ENCODE results near the gene SPEM2.

SPEM2 gene

GRCh38 chr17:7408252-7408727 is 17.1 kb upstream of the SPEM2 start:
- Histone ChIP-seq H3K4me2 (ENCODE audit: low read length) (no peak overlapping the region), H3K27ac (ENCODE audit: low read depth, low read length) (no peak overlapping the region), H3K4me1 (ENCODE audit: control insufficient read depth in 1 of 2, insufficient read depth in 2 of 2, low read length in 2 of 2) (peaks cover under 1 to 7% of the 10 kb centered on the region in 2 experiments), H3K79me1 (ENCODE audit: low read length) (peaks cover 11% of the 10 kb centered on the region), H3K18ac (ENCODE audit: low read length) (no peak overlapping the region), H4K8ac (ENCODE audit: low read depth, low read length) (no peak overlapping the region), H3K27me3 (ENCODE audit: insufficient read depth, low read length) (no peaks in the 10 kb centered on the region), H3K9me3 (ENCODE audit: insufficient read depth, low read depth, low read length) (no peaks in the 10 kb centered on the region), H2AFZ (ENCODE audit: insufficient read depth, low read length, poor library complexity) (no peak overlapping the region), H3K36me3 (ENCODE audit: control insufficient read depth in 1 of 2, insufficient read depth in 2 of 2, low read length in 2 of 2) (peaks cover 17 to 18% of the 10 kb centered on the region in 2 experiments), H2AK5ac (ENCODE audit: low read length) (no peak overlapping the region), H3K4me3 (ENCODE audit: low read depth, low read length) (no peak overlapping the region), H2BK120ac (ENCODE audit: insufficient read depth, low read length, poor library complexity) (no peak overlapping the region), H2BK12ac (ENCODE audit: low read length) (no peak overlapping the region), H4K91ac (ENCODE audit: low read depth, low read length) (no peak overlapping the region), H3K14ac (ENCODE audit: low read length) (no peak overlapping the region), H4K12ac (ENCODE audit: low read depth, low read length) (no peak overlapping the region), H3K23ac (ENCODE audit: low read length) (no peak overlapping the region), H3K9ac (ENCODE audit: low read length) (no peak overlapping the region), H2BK5ac (ENCODE audit: low read depth, low read length, poor library complexity) (no peak overlapping the region), H3K4ac (ENCODE audit: low read depth, low read length) (no peak overlapping the region), H3K79me2 (ENCODE audit: control insufficient read depth, insufficient read depth, low read length, poor library complexity) (peaks cover 3% of the 10 kb centered on the region)
- peak; percentile 85 to 89 for DNase-seq
- no CpG with 5 or more reads among the region's 58 CpGs for WGBS (ENCODE audit: extremely low coverage, insufficient coverage, insufficient read length)

GRCh38 chr17:7408863-7409262 is 16.6 kb upstream of the SPEM2 start:
- H2BK5ac ChIP-seq (ENCODE audit: low read depth, low read length, poor library complexity): no peak overlapping the region
- H3K4ac ChIP-seq (ENCODE audit: low read depth, low read length): no peak overlapping the region
- DNase-seq: no peak
- H3K14ac ChIP-seq (ENCODE audit: low read length): no peak overlapping the region
- no peak overlapping the region for H2BK12ac ChIP-seq (ENCODE audit: low read length)
- H3K23ac ChIP-seq (ENCODE audit: low read length): no peak overlapping the region
- H4K91ac ChIP-seq (ENCODE audit: low read depth, low read length): no peak overlapping the region
- H3K9me3 ChIP-seq (ENCODE audit: insufficient read depth, low read depth, low read length): no peaks in the 10 kb centered on the region
- H3K27ac ChIP-seq (ENCODE audit: low read depth, low read length): no peak overlapping the region
- H3K79me2 ChIP-seq (ENCODE audit: control insufficient read depth, insufficient read depth, low read length, poor library complexity): peaks cover 3% of the 10 kb centered on the region
- H3K9ac ChIP-seq (ENCODE audit: low read length): no peak overlapping the region
- no peak overlapping the region for H2AFZ ChIP-seq (ENCODE audit: insufficient read depth, low read length, poor library complexity)
- H4K12ac ChIP-seq (ENCODE audit: low read depth, low read length): no peak overlapping the region
- H3K4me1 ChIP-seq (ENCODE audit: control insufficient read depth in 1 of 2, insufficient read depth in 2 of 2, low read length in 2 of 2): peaks cover 0 to 7% of the 10 kb centered on the region in 2 experiments
- H3K79me1 ChIP-seq (ENCODE audit: low read length): peaks cover 7% of the 10 kb centered on the region
- no peak overlapping the region for H3K18ac ChIP-seq (ENCODE audit: low read length)
- no CpG with 5 or more reads among the region's 6 CpGs for WGBS (ENCODE audit: extremely low coverage, insufficient coverage, insufficient read length)
- H2BK120ac ChIP-seq (ENCODE audit: insufficient read depth, low read length, poor library complexity): no peak overlapping the region
- H3K27me3 ChIP-seq (ENCODE audit: insufficient read depth, low read length): no peaks in the 10 kb centered on the region
- H2AK5ac ChIP-seq (ENCODE audit: low read length): no peak overlapping the region
- no peak overlapping the region for H3K4me3 ChIP-seq (ENCODE audit: low read depth, low read length)
- no peak overlapping the region for H4K8ac ChIP-seq (ENCODE audit: low read depth, low read length)
- peaks cover 17 to 18% of the 10 kb centered on the region in 2 experiments for H3K36me3 ChIP-seq (ENCODE audit: control insufficient read depth in 1 of 2, insufficient read depth in 2 of 2, low read length in 2 of 2)
- H3K4me2 ChIP-seq (ENCODE audit: low read length): no peak overlapping the region

- no peak overlapping the region for H3K4me2 ChIP-seq (ENCODE audit: low read length)
- peaks cover 4% of the 10 kb centered on the region for H3K79me1 ChIP-seq (ENCODE audit: low read length)
- H3K9me3 ChIP-seq (ENCODE audit: insufficient read depth, low read depth, low read length): no peaks in the 10 kb centered on the region
- H4K8ac ChIP-seq (ENCODE audit: low read depth, low read length): no peak overlapping the region
- H2AFZ ChIP-seq (ENCODE audit: insufficient read depth, low read length, poor library complexity): no peak overlapping the region
- no peak overlapping the region for H2BK12ac ChIP-seq (ENCODE audit: low read length)
- no peak overlapping the region for H3K14ac ChIP-seq (ENCODE audit: low read length)
- H3K18ac ChIP-seq (ENCODE audit: low read length): no peak overlapping the region
- peaks cover 0 to 7% of the 10 kb centered on the region in 2 experiments for H3K4me1 ChIP-seq (ENCODE audit: control insufficient read depth in 1 of 2, insufficient read depth in 2 of 2, low read length in 2 of 2)
- H2AK5ac ChIP-seq (ENCODE audit: low read length): no peak overlapping the region
- H3K27ac ChIP-seq (ENCODE audit: low read depth, low read length): no peak overlapping the region
- H2BK120ac ChIP-seq (ENCODE audit: insufficient read depth, low read length, poor library complexity): no peak overlapping the region
- no peak overlapping the region for H3K4me3 ChIP-seq (ENCODE audit: low read depth, low read length)
- H3K79me2 ChIP-seq (ENCODE audit: control insufficient read depth, insufficient read depth, low read length, poor library complexity): peaks cover 2% of the 10 kb centered on the region
- no peak overlapping the region for H2BK5ac ChIP-seq (ENCODE audit: low read depth, low read length, poor library complexity)
- H3K4ac ChIP-seq (ENCODE audit: low read depth, low read length): no peak overlapping the region
- H3K36me3 ChIP-seq (ENCODE audit: control insufficient read depth in 1 of 2, insufficient read depth in 2 of 2, low read length in 2 of 2): peaks cover 18 to 23% of the 10 kb centered on the region in 2 experiments
- DNase-seq: no peak
- no peaks in the 10 kb centered on the region for H3K27me3 ChIP-seq (ENCODE audit: insufficient read depth, low read length)
- no peak overlapping the region for H4K12ac ChIP-seq (ENCODE audit: low read depth, low read length)
- WGBS (ENCODE audit: extremely low coverage, insufficient coverage, insufficient read length): no CpG with 5 or more reads among the region's 6 CpGs
- no peak overlapping the region for H3K9ac ChIP-seq (ENCODE audit: low read length)
- H3K23ac ChIP-seq (ENCODE audit: low read length): no peak overlapping the region
- no peak overlapping the region for H4K91ac ChIP-seq (ENCODE audit: low read depth, low read length)
Measured at GRCh38 chr17:7409716-7410115, 15.7 kb upstream of the SPEM2 start.

GRCh38 chr17:7410634-7411426 is 14.6 kb upstream of the SPEM2 start:
- no peak overlapping the region for H2BK5ac ChIP-seq (ENCODE audit: low read depth, low read length, poor library complexity)
- no peaks in the 10 kb centered on the region for H3K27me3 ChIP-seq (ENCODE audit: insufficient read depth, low read length)
- no peak overlapping the region for H2BK12ac ChIP-seq (ENCODE audit: low read length)
- no CpG with 5 or more reads among the region's 25 CpGs for WGBS (ENCODE audit: extremely low coverage, insufficient coverage, insufficient read length)
- H3K4ac ChIP-seq (ENCODE audit: low read depth, low read length): no peak overlapping the region
- no peaks in the 10 kb centered on the region for H3K4me1 ChIP-seq (ENCODE audit: control insufficient read depth in 1 of 2, insufficient read depth in 2 of 2, low read length in 2 of 2)
- H3K9me3 ChIP-seq (ENCODE audit: insufficient read depth, low read depth, low read length): no peaks in the 10 kb centered on the region
- H3K4me3 ChIP-seq (ENCODE audit: low read depth, low read length): no peak overlapping the region
- no peaks in the 10 kb centered on the region for H3K79me2 ChIP-seq (ENCODE audit: control insufficient read depth, insufficient read depth, low read length, poor library complexity)
- H3K27ac ChIP-seq (ENCODE audit: low read depth, low read length): no peak overlapping the region
- DNase-seq: no peak
- H4K91ac ChIP-seq (ENCODE audit: low read depth, low read length): no peak overlapping the region
- peaks cover 26 to 34% of the 10 kb centered on the region in 2 experiments for H3K36me3 ChIP-seq (ENCODE audit: control insufficient read depth in 1 of 2, insufficient read depth in 2 of 2, low read length in 2 of 2)
- no peak overlapping the region for H3K14ac ChIP-seq (ENCODE audit: low read length)
- H3K18ac ChIP-seq (ENCODE audit: low read length): no peak overlapping the region
- no peak overlapping the region for H2AFZ ChIP-seq (ENCODE audit: insufficient read depth, low read length, poor library complexity)
- H3K9ac ChIP-seq (ENCODE audit: low read length): no peak overlapping the region
- no peak overlapping the region for H4K12ac ChIP-seq (ENCODE audit: low read depth, low read length)
- H3K23ac ChIP-seq (ENCODE audit: low read length): no peak overlapping the region
- no peak overlapping the region for H2AK5ac ChIP-seq (ENCODE audit: low read length)
- no peak overlapping the region for H4K8ac ChIP-seq (ENCODE audit: low read depth, low read length)
- no peak overlapping the region for H2BK120ac ChIP-seq (ENCODE audit: insufficient read depth, low read length, poor library complexity)
- no peaks in the 10 kb centered on the region for H3K79me1 ChIP-seq (ENCODE audit: low read length)
- no peak overlapping the region for H3K4me2 ChIP-seq (ENCODE audit: low read length)

All from trophoblast cell (in vitro differentiated cells and primary cell).